GM12873 (cell line): ENCODE data around the gene PPFIA1.

Source experiments
- TF ChIP-seq, protein P1 (sequence below): IDR thresholded peaks from 2 replicates; pipeline ENCODE4 v1.5.1; 2012; ENCODE audit warnings: low read depth, mild to moderate bottlenecking, moderate library complexity, low read length, control low read depth; ENCODE audit not compliant: insufficient read depth; ENCODE audit errors: missing control alignments

PPFIA1 gene

GRCh38 chr11:70270104-70270876 lies at the start of gene PPFIA1:
TSS of gene PPFIA1 (plus strand) at chr11:70270690. CDS start at chr11:70272173, 1,483 bp downstream.
- TF ChIP-seq, protein P1, sequence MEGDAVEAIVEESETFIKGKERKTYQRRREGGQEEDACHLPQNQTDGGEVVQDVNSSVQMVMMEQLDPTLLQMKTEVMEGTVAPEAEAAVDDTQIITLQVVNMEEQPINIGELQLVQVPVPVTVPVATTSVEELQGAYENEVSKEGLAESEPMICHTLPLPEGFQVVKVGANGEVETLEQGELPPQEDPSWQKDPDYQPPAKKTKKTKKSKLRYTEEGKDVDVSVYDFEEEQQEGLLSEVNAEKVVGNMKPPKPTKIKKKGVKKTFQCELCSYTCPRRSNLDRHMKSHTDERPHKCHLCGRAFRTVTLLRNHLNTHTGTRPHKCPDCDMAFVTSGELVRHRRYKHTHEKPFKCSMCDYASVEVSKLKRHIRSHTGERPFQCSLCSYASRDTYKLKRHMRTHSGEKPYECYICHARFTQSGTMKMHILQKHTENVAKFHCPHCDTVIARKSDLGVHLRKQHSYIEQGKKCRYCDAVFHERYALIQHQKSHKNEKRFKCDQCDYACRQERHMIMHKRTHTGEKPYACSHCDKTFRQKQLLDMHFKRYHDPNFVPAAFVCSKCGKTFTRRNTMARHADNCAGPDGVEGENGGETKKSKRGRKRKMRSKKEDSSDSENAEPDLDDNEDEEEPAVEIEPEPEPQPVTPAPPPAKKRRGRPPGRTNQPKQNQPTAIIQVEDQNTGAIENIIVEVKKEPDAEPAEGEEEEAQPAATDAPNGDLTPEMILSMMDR = peak; percentile 20

DNA sequence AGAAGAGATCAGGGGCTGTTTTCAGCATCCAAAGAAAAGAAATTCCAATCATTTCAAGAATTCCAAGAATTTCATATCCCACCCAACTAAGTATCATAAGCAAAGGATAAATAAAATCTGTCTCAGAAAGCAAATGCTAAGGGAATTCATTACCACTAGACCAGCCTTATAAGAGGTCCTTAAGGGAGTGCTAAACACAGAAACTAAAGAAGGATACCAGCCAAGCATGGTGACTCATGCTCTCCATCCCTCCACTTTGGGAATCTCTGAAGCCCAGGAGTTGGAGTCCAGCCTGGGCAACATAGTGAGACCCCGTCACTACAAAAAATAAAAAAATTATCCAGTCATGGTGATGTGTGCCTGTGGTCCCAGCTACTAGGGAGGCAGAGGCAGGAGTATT lies 49.6 kb upstream of the PPFIA1 start:
- TF ChIP-seq, protein P1 = no peak

- TF ChIP-seq, protein P1 = no peak
Measured at GRCh38 chr11:70225681-70226177, 44.8 kb upstream of the PPFIA1 start.

- TF ChIP-seq, protein P1 = no peak
Measured at GRCh38 chr11:70226183-70226582, 44.3 kb upstream of the PPFIA1 start.

- TF ChIP-seq, protein P1 = peak; percentile 64
Measured at GRCh38 chr11:70226967-70227366, 43.5 kb upstream of the PPFIA1 start.

DNA sequence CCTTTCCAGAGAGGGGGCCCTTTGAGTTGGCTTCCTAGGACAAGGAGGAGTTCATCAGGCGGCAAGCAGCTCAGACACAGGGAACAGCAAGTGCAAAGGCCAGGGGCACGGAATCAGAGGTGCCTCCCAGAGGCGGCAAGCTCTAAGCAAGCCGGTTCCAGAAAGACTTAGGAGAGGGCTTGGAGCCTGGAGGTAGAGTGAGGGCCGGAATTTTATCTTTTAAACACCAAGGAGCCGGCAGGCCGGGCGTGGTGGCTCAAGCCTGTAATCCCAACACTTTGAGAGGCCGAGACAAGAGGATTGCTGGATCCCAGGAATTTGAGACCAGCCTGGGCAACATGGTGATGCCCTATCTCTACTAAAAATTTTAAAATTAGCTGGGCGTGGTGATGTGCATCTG lies 40.8 kb upstream of the PPFIA1 start:
- TF ChIP-seq, protein P1 = no peak

DNA sequence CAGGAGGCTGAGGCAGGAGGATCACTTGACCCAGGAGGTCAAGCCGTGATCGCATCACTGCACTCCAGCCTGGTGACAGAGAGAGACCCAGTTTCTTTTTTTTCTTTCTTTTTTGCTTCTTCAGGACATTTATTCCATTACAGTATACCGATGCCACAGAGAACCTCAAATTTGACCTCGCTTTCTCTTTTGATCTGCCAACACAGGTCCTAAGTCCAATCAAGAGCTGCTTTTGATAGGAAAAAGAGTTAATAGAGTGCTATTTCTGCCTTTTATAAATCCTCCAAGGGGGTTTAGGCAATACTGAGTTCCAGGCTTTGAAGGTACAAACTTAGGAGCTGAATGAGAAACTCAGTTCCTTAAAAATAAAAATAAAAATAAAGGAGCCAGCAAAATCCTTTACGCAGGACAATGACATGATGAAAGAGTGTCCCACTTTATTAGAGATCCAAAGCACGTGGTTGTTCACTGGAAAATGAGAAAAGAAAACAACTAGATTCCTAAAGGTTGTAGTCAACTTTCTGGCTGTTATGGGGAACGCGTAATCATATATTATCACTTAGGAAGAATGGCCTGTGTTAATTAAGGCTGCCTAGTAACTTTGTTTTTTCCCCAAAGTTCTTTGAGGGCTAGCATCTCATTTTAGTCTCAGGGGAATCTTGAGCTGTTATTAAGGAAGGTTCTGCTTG lies 40.2 kb upstream of the PPFIA1 start:
- TF ChIP-seq, protein P1 = no peak
